GM12874 (cell line): ENCODE results near the gene PSMB9.

Source experiments
- TF ChIP-seq, protein P1 (sequence below): IDR thresholded peaks from 2 replicates; pipeline ENCODE4 v1.5.1; 2011; ENCODE audit warnings: low read depth, mild to moderate bottlenecking, control low read depth, low read length, moderate library complexity; ENCODE audit not compliant: insufficient read depth

The PSMB9 gene

GRCh38 chr6:32847795-32848194 is 6.2 kb upstream of the PSMB9 start:
- TF ChIP-seq, protein P1, sequence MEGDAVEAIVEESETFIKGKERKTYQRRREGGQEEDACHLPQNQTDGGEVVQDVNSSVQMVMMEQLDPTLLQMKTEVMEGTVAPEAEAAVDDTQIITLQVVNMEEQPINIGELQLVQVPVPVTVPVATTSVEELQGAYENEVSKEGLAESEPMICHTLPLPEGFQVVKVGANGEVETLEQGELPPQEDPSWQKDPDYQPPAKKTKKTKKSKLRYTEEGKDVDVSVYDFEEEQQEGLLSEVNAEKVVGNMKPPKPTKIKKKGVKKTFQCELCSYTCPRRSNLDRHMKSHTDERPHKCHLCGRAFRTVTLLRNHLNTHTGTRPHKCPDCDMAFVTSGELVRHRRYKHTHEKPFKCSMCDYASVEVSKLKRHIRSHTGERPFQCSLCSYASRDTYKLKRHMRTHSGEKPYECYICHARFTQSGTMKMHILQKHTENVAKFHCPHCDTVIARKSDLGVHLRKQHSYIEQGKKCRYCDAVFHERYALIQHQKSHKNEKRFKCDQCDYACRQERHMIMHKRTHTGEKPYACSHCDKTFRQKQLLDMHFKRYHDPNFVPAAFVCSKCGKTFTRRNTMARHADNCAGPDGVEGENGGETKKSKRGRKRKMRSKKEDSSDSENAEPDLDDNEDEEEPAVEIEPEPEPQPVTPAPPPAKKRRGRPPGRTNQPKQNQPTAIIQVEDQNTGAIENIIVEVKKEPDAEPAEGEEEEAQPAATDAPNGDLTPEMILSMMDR, result no peak

DNA sequence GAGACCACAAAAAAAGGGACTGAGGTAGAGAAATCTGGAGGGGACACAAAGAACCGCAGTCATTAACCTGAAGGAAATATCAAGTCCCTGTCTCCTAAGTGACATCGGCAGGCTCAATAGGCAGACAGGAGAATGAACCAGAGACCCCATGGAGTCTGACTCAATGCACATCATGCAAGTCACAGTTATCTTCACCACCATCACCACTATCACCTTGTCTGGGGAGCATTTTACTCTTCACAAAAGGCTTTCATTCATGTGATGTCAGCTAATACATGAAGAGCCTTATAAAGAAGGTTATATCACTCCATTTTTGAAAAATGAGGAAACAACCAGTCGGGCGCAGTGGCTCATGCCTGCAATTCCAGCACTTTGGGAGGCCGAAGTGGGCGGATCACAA is 4.9 kb upstream of the PSMB9 start:
- TF ChIP-seq, protein P1, result no peak

DNA sequence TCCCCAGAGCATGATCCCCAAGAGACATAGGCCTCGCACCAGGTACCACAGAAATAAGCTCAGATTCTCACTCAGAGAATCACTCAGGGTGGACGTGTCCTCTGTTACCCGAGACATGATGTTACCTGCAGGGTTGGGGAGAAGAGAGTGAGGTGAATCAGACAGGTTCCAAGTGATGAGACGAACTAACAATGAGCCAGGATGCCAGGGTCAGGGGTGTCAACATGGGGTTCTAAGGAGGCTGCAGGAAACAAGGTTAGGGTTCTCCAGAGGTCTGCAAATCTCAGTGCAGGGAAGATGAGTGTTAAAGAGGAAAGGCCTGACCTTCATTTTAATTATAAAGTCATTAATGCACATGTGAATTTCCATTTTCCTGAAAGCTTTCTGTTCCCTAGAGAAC is 3.0 kb upstream of the PSMB9 start:
- TF ChIP-seq, protein P1, result no peak

GRCh38 chr6:32852018-32852843 is 1.8 kb upstream of the PSMB9 start:
- TF ChIP-seq, protein P1, result no peak

- TF ChIP-seq, protein P1, result no peak
Observed at GRCh38 chr6:32852844-32853540, 1.0 kb upstream of the PSMB9 start.

DNA sequence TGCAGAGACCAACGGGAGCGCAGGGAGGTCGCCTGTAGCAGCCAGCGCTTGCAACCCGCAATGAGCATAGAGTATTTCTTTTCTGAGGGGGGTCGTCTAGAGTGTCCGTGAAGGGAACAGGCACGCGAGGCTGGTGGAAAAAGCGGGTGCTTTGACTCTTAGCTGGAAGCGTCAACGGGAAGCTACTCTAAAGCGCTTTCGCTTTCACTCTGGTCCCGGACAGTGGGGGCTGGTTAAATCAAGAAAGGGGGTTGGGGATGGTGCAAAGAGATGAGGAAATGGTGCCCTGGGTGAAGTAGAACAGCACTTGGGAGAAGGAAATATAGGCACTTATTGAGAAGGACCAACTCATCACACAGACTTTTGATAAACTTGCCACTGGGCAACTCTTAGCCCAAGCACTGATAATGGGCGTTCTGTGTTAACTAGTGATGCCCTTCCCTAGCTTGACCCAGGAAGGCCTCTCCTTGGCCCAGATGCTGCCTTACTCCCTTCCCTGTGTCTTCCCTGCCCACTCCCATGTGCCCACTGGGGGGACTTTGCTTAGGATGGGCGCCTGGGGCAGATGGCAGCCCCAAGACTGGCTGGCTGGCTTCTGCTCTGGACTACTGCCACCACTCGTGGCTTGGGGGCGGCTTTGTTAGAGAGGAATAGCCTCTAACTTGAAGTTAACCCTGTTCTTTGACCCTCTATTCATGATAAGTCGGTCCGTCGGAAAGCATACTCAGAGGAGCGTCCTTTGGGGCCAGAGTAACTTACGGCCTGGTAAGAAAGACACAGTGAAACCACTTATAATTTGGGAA is 585 bp downstream of the PSMB9 start:
- TF ChIP-seq, protein P1, result no peak
